Neural cell (in vitro differentiated cells): ENCODE results near the gene AGBL4. TPM values are rescaled to one million over a fixed set of nuclear protein-coding genes. Genes with fewer than 3 reads are reported as not detected.

Source experiments
- H2AFZ ChIP-seq: fragments of 200-600, 300-800 bp; sonication (generic), shearing (Covaris generic); 2 replicates; pipeline ENCODE4 v1.6.0; 2014; ENCODE audit warnings: low read depth, mild to moderate bottlenecking, antibody characterized with exemption, low read length, moderate library complexity
- H3F3A ChIP-seq: fragments of 200-600 bp; shearing (Covaris generic); 2 replicates; pipeline ENCODE4 v1.6.1; 2016; ENCODE audit warnings: mild to moderate bottlenecking, moderate library complexity, mixed read lengths, antibody characterized with exemption, low read length; ENCODE audit not compliant: insufficient read depth, poor library complexity, severe bottlenecking
- H3K27ac ChIP-seq: fragments of 200-600, 300-800 bp; sonication (generic), shearing (Covaris generic); 2 replicates; pipeline ENCODE4 v1.5.1; 2014; ENCODE audit warnings: mild to moderate bottlenecking, low read length, moderate library complexity
- H3K27me3 ChIP-seq: fragments of 300-800, 200-600 bp; sonication (generic), shearing (Covaris generic); 2 replicates; pipeline ENCODE4 v1.6.0; 2014; ENCODE audit warnings: mild to moderate bottlenecking, low read depth, low read length, moderate library complexity; ENCODE audit not compliant: insufficient read depth
- H3K36me3 ChIP-seq: fragments of 300-800, 200-600 bp; sonication (generic), shearing (Covaris generic); 2 replicates; pipeline ENCODE4 v1.5.1; 2014; ENCODE audit warnings: mild to moderate bottlenecking, antibody characterized with exemption, low read length, moderate library complexity; ENCODE audit not compliant: insufficient read depth
- H3K4me2 ChIP-seq: fragments of 300-800, 200-600 bp; sonication (generic), shearing (Covaris generic); 2 replicates; pipeline ENCODE4 v1.6.0; 2014; ENCODE audit warnings: mild to moderate bottlenecking, low read length
- H3K4me3 ChIP-seq: fragments of 300-800, 200-600 bp; sonication (generic), shearing (Covaris generic); 2 replicates; pipeline ENCODE4 v1.5.1; 2014; ENCODE audit warnings: mild to moderate bottlenecking, low read length, moderate library complexity
- H3K79me2 ChIP-seq: fragments of 200-600 bp; shearing (Covaris generic); replicated peaks from 2 replicates; pipeline ENCODE4 v1.6.0; 2014; ENCODE audit warnings: mild to moderate bottlenecking, low read length, moderate library complexity; ENCODE audit not compliant: insufficient read depth
- H3K9ac ChIP-seq: fragments of 300-800, 200-600 bp; sonication (generic), shearing (Covaris generic); 2 replicates; pipeline ENCODE4 v1.6.1; 2016; ENCODE audit warnings: mild to moderate bottlenecking, low read length, mixed read lengths
- H3K9me2 ChIP-seq: fragments of 200-600 bp; shearing (Covaris generic); 2 replicates; pipeline ENCODE4 v1.6.1; 2016; ENCODE audit warnings: mild to moderate bottlenecking, low read length, mixed read lengths; ENCODE audit not compliant: insufficient read depth
- H3K9me3 ChIP-seq: fragments of 200-600, 300-800 bp; sonication (generic), shearing (Covaris generic); 2 replicates; pipeline ENCODE4 v1.6.1; 2016; ENCODE audit warnings: mild to moderate bottlenecking, mixed run types, low read length, moderate library complexity, mixed read lengths
- H4K20me1 ChIP-seq: fragments of 200-600 bp; shearing (Covaris generic); 2 replicates; pipeline ENCODE4 v1.6.1; 2016; ENCODE audit warnings: mild to moderate bottlenecking, mixed run types; ENCODE audit not compliant: insufficient read depth
- CTCF ChIP-seq: fragments of 450-650 bp; IDR thresholded peaks from 2 replicates; pipeline ENCODE4 v1.5.1; 2014; ENCODE audit warnings: antibody characterized with exemption, mild to moderate bottlenecking, moderate library complexity; ENCODE audit not compliant: poor library complexity, severe bottlenecking
- EP300 ChIP-seq: fragments of 450-650 bp; conservative IDR thresholded peaks from 2 replicates; pipeline ENCODE4 v1.6.1; 2014; ENCODE audit warnings: antibody characterized with exemption, mild to moderate bottlenecking, moderate library complexity; ENCODE audit not compliant: poor library complexity, severe bottlenecking
- EZH2 ChIP-seq: fragments of 200-600, 300-800 bp; shearing (Covaris generic), sonication (generic); IDR thresholded peaks from 2 replicates; pipeline ENCODE4 v1.6.1; 2014; ENCODE audit warnings: antibody characterized with exemption, low read length, borderline replicate concordance, mild to moderate bottlenecking; ENCODE audit not compliant: insufficient read depth, poor library complexity, severe bottlenecking
- MXI1 ChIP-seq: fragments of 450-650 bp; conservative IDR thresholded peaks from 2 replicates; pipeline ENCODE4 v1.6.1; 2014; ENCODE audit warnings: antibody characterized with exemption, mild to moderate bottlenecking; ENCODE audit not compliant: poor library complexity, severe bottlenecking
- POLR2AphosphoS5 ChIP-seq: IDR thresholded peaks from 2 replicates; pipeline ENCODE4 v1.6.1; 2012
- RAD21 ChIP-seq: fragments of 450-650 bp; conservative IDR thresholded peaks from 2 replicates; pipeline ENCODE4 v1.6.1; 2014; ENCODE audit warnings: antibody characterized with exemption, mild to moderate bottlenecking, moderate library complexity
- REST ChIP-seq: IDR thresholded peaks from 2 replicates; pipeline ENCODE4 v1.6.1; 2012; ENCODE audit warnings: borderline replicate concordance
- SMC3 ChIP-seq: fragments of 450-650 bp; conservative IDR thresholded peaks from 2 replicates; pipeline ENCODE4 v1.6.1; 2014; ENCODE audit warnings: antibody characterized with exemption, mild to moderate bottlenecking, moderate library complexity; ENCODE audit not compliant: poor library complexity
- TAF1 ChIP-seq: IDR thresholded peaks from 2 replicates; pipeline ENCODE4 v1.6.1; 2012; ENCODE audit warnings: low read depth
- polyA plus RNA-seq: library from polyadenylated mRNA; depleted of rRNA; stranded (reverse); fragments of >200 nt; gene quantifications from 2 replicates; pipeline ENCODE4 v1.2.3, GENCODE V29; 2014

The AGBL4 gene
- polyA plus RNA-seq, 1 donor from 2014 or later: 1.3 TPM

GRCh38 chr1:48999321-48999720 lies 1024.4 kb downstream of the AGBL4 start:
- no peaks in the 10 kb centered on the region for H3F3A ChIP-seq
- no peaks in the 10 kb centered on the region for H3K79me2 ChIP-seq
- no peak for TF ChIP-seq EP300
- no peak for TF ChIP-seq RAD21
- no peak for TF ChIP-seq TAF1
- no peak for TF ChIP-seq EZH2
- TF ChIP-seq REST: no peak
- TF ChIP-seq SMC3: no peak
- TF ChIP-seq MXI1: no peak
- TF ChIP-seq CTCF: no peak
- no peak for TF ChIP-seq POLR2AphosphoS5
- H3K27me3 ChIP-seq: no peaks in the 10 kb centered on the region
- H3K36me3 ChIP-seq: no peaks in the 10 kb centered on the region
- no peak overlapping the region for H2AFZ ChIP-seq
- no peaks in the 10 kb centered on the region for H3K9me3 ChIP-seq
- no peak overlapping the region for H3K9ac ChIP-seq
- H4K20me1 ChIP-seq: no peaks in the 10 kb centered on the region
- no peaks in the 10 kb centered on the region for H3K9me2 ChIP-seq
- H3K27ac ChIP-seq: no peak overlapping the region
- no peak overlapping the region for H3K4me3 ChIP-seq
- no peak overlapping the region for H3K4me2 ChIP-seq

DNA sequence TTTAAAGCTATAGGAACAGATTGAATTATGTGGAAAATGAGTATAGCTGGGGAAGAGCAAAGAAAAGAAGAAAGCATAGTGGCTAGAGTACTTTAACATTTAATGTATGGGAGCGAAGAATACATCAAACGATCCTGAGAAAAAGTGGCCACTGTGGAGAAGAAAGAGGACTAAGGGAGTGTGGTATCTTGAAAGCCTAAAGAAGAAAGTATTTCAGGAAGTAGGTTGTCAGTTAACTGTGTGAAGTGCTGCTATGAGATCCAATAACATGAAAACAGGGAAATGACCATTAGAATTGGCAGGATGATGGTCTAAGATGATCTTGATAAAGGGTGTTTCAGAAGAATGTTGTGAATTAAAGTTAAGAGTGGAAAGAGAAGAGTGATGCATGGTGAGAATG lies 1027.4 kb downstream of the AGBL4 start:
- no peaks in the 10 kb centered on the region for H3K9me3 ChIP-seq
- no peak overlapping the region for H3K27ac ChIP-seq
- H3K27me3 ChIP-seq: no peaks in the 10 kb centered on the region
- H2AFZ ChIP-seq: no peak overlapping the region
- H3K9me2 ChIP-seq: no peaks in the 10 kb centered on the region
- H3K4me3 ChIP-seq: no peak overlapping the region
- no peaks in the 10 kb centered on the region for H3F3A ChIP-seq
- H3K79me2 ChIP-seq: no peaks in the 10 kb centered on the region
- no peaks in the 10 kb centered on the region for H3K36me3 ChIP-seq
- TF ChIP-seq TAF1 (no peak), RAD21 (no peak)
- H3K9ac ChIP-seq: no peak overlapping the region
- H4K20me1 ChIP-seq: no peaks in the 10 kb centered on the region
- H3K4me2 ChIP-seq: no peak overlapping the region
